Activated CD4-positive, alpha-beta memory T cell treated with anti-CD3 and anti-CD28 coated beads, Interleukin-2, amount 10 ng/mL, durations not matched to agents 7 days and 5 days (primary cell): ENCODE data around the gene DIP2B. TPM values are rescaled to one million over a fixed set of nuclear protein-coding genes. Genes with fewer than 3 reads are reported as not detected.
A peak's percentile ranks its signal among the peaks of the same experiment; 100 is the strongest.
"Not testable (repeated sequence)": the region's sequence is repeated elsewhere in the genome, so short reads cannot be mapped to it uniquely, and the experiment has no call there.

Experiments
- CTCF ChIA-PET: fragments of 350-600 bp; sonication (Branson Sonifier 250); formaldehyde crosslinking; loops from one replicate; lab custom pipeline; 2021; ENCODE audit warnings: antibody characterized with exemption, inconsistent platforms; lab: Charles Lee
- POLR2A ChIA-PET: fragments of 350-600 bp; sonication (Branson Sonifier 250); formaldehyde crosslinking; loops from one replicate; lab custom pipeline; 2021; ENCODE audit warnings: antibody characterized with exemption; lab: Charles Lee
- DNase-seq: peaks from one replicate; pipeline ENCODE4 v3.0.0-alpha.2; 2020
- H3K27ac Mint-ChIP-seq: one replicate; pipeline ENCODE4 v1.8.0; 2021; ENCODE audit warnings: mild to moderate bottlenecking, mixed read lengths
- H3K27me3 Mint-ChIP-seq: one replicate; pipeline ENCODE4 v1.8.0; 2021; ENCODE audit warnings: mixed read lengths
- H3K36me3 Mint-ChIP-seq: one replicate; pipeline ENCODE4 v1.8.0; 2021; ENCODE audit warnings: low read depth, mixed read lengths
- H3K4me1 Mint-ChIP-seq: one replicate; pipeline ENCODE4 v1.8.0; 2021; ENCODE audit warnings: mixed read lengths
- H3K4me3 Mint-ChIP-seq: one replicate; pipeline ENCODE4 v1.8.0; 2021; ENCODE audit warnings: mild to moderate bottlenecking, mixed read lengths
- H3K9me3 Mint-ChIP-seq: one replicate; pipeline ENCODE4 v1.8.0; 2021; ENCODE audit warnings: mixed read lengths
- total RNA-seq, 2 experiments: library from RNA; stranded (reverse); gene quantifications; one replicate each; pipeline ENCODE4 v1.2.3, GENCODE V29; 2021

Gene DIP2B
- total RNA-seq, 2 experiments from 2014 or later: 20.3 to 22.9 TPM

- DNase-seq: no peak
- Mint-ChIP-seq H3K27me3 (no peaks in the 10 kb centered on the region), H3K27ac (peak overlapping the region; percentile 53), H3K9me3 (no peaks in the 10 kb centered on the region), H3K4me1 (peaks cover 24% of the 10 kb centered on the region), H3K36me3 (peaks cover under 1% of the 10 kb centered on the region), H3K4me3 (no peak overlapping the region)
- ChIA-PET CTCF (interaction anchor here (1.4 kb wide), 1 partner anchor 37 kb away, joined by 7 read pairs; the partner anchor contains the start of gene DIP2B), POLR2A (interaction anchor here (0.6 to 2.0 kb wide), 5 partner anchors 10 to 38 kb away, joined by 3 to 11 read pairs (median 6); partner anchors contain the start of gene DIP2B)
Measured at GRCh38 chr12:50542448-50542847, 37.7 kb downstream of the DIP2B start.

- POLR2A ChIA-PET: interaction anchor here (1.5 to 2.0 kb wide), 4 partner anchors 11 to 38 kb away, joined by 6 to 11 read pairs (median 7); partner anchors contain the start of gene DIP2B
- CTCF ChIA-PET: interaction anchor here (0.7 to 1.4 kb wide), 2 partner anchors 38 to 763 kb away, joined by 3 to 7 read pairs; partner anchors contain the start of gene DIP2B
- H3K36me3 Mint-ChIP-seq, H3K27ac Mint-ChIP-seq, H3K4me3 Mint-ChIP-seq, H3K9me3 Mint-ChIP-seq, H3K27me3 Mint-ChIP-seq, DNase-seq: not testable (repeated sequence)
- H3K4me1 Mint-ChIP-seq: peaks cover 18% of the 10 kb centered on the region
Measured at GRCh38 chr12:50543188-50543587, 38.4 kb downstream of the DIP2B start.

- POLR2A ChIA-PET: interaction anchor here (0.6 to 0.8 kb wide), 3 partner anchors 13 to 1707 kb away, joined by 3 to 4 read pairs (median 3); no protein-coding TSS in a partner anchor
Measured at GRCh38 chr12:50545213-50545612, 40.4 kb downstream of the DIP2B start.

GRCh38 chr12:50545786-50546185 is 41.0 kb downstream of the DIP2B start:
- Mint-ChIP-seq H3K4me3 (no peak overlapping the region), H3K4me1 (peaks cover 14% of the 10 kb centered on the region), H3K36me3 (no peaks in the 10 kb centered on the region), H3K9me3 (no peaks in the 10 kb centered on the region), H3K27me3 (no peaks in the 10 kb centered on the region), H3K27ac (no peak overlapping the region)
- ChIA-PET CTCF (interaction anchor here (0.7 kb wide), 1 partner anchor 60 kb away, joined by 3 read pairs; no protein-coding TSS in a partner anchor), POLR2A (interaction anchor here (0.8 kb wide), 1 partner anchor 13 kb away, joined by 4 read pairs; no protein-coding TSS in a partner anchor)
- DNase-seq: no peak

More at GRCh38 chr12:50545213-50545612, 40.4 kb downstream of the DIP2B start:
- CTCF ChIA-PET: interaction anchor here (0.7 kb wide), 1 partner anchor 59 kb away, joined by 3 read pairs; no protein-coding TSS in a partner anchor
- Mint-ChIP-seq H3K27ac (no peak overlapping the region), H3K4me3 (no peak overlapping the region), H3K4me1 (peaks cover 14% of the 10 kb centered on the region), H3K9me3 (no peaks in the 10 kb centered on the region), H3K27me3 (no peaks in the 10 kb centered on the region), H3K36me3 (no peaks in the 10 kb centered on the region)
- no peak for DNase-seq

- POLR2A ChIA-PET: interaction anchor here (2.0 kb wide), 1 partner anchor 38 kb away, joined by 4 read pairs; no protein-coding TSS in a partner anchor
- H3K36me3 Mint-ChIP-seq: no peaks in the 10 kb centered on the region
- H3K27me3 Mint-ChIP-seq: no peaks in the 10 kb centered on the region
- no peak overlapping the region for H3K27ac Mint-ChIP-seq
- H3K4me3 Mint-ChIP-seq: no peak overlapping the region
- H3K4me1 Mint-ChIP-seq: peaks cover 11% of the 10 kb centered on the region
- H3K9me3 Mint-ChIP-seq: no peaks in the 10 kb centered on the region
- CTCF ChIA-PET: interaction anchor here (0.6 to 0.8 kb wide), 2 partner anchors 35 to 92 kb away, joined by 3 to 4 read pairs; no protein-coding TSS in a partner anchor
- no peak for DNase-seq
Measured at GRCh38 chr12:50546441-50547318, 41.9 kb downstream of the DIP2B start.

GRCh38 chr12:50547742-50548141 is 43.0 kb downstream of the DIP2B start:
- H3K27ac Mint-ChIP-seq: no peak overlapping the region

GRCh38 chr12:50549885-50550284 is 45.1 kb downstream of the DIP2B start:
- Mint-ChIP-seq H3K9me3 (peaks cover 3% of the 10 kb centered on the region), H3K27ac (no peak overlapping the region), H3K27me3 (no peaks in the 10 kb centered on the region), H3K4me1 (peaks cover 3% of the 10 kb centered on the region), H3K4me3 (no peak overlapping the region), H3K36me3 (peaks cover 8% of the 10 kb centered on the region)
- DNase-seq: no peak
- ChIA-PET CTCF (interaction anchor here (0.5 kb wide), 1 partner anchor 1036 kb away, joined by 3 read pairs; no protein-coding TSS in a partner anchor), POLR2A (interaction anchor here (0.6 to 1.0 kb wide), 2 partner anchors 17 to 117 kb away, joined by 3 to 4 read pairs; no protein-coding TSS in a partner anchor)

More at GRCh38 chr12:50547742-50548141, 43.0 kb downstream of the DIP2B start:
- H3K36me3 Mint-ChIP-seq: no peaks in the 10 kb centered on the region
- H3K27me3 Mint-ChIP-seq: no peaks in the 10 kb centered on the region
- DNase-seq: no peak
- H3K4me1 Mint-ChIP-seq: peaks cover 3% of the 10 kb centered on the region
- H3K9me3 Mint-ChIP-seq: no peaks in the 10 kb centered on the region
- POLR2A ChIA-PET: interaction anchor here (2.0 kb wide), 1 partner anchor 40 kb away, joined by 4 read pairs; no protein-coding TSS in a partner anchor
- no peak overlapping the region for H3K4me3 Mint-ChIP-seq
- CTCF ChIA-PET: interaction anchor here (0.6 to 1.4 kb wide), 3 partner anchors 34 to 91 kb away, joined by 3 to 4 read pairs (median 4); no protein-coding TSS in a partner anchor

GRCh38 chr12:50550530-50551223 is 45.9 kb downstream of the DIP2B start:
- ChIA-PET POLR2A (interaction anchor here (1.0 kb wide), 1 partner anchor 18 kb away, joined by 4 read pairs; no protein-coding TSS in a partner anchor), CTCF (interaction anchor here (1.4 kb wide), 1 partner anchor 88 kb away, joined by 4 read pairs; no protein-coding TSS in a partner anchor)
- Mint-ChIP-seq H3K4me3 (no peak overlapping the region), H3K9me3 (peaks cover 3% of the 10 kb centered on the region), H3K27ac (no peak overlapping the region), H3K4me1 (peaks cover 11% of the 10 kb centered on the region), H3K36me3 (peaks cover 9% of the 10 kb centered on the region), H3K27me3 (no peaks in the 10 kb centered on the region)
- DNase-seq: no peak

- ChIA-PET CTCF (interaction anchor here (1.4 kb wide), 1 partner anchor 11 kb away, joined by 5 read pairs; no protein-coding TSS in a partner anchor), POLR2A (no interaction called here)
- Mint-ChIP-seq H3K4me3 (no peak overlapping the region), H3K9me3 (peaks cover 3% of the 10 kb centered on the region), H3K4me1 (peaks cover 14% of the 10 kb centered on the region), H3K27ac (no peak overlapping the region), H3K27me3 (no peaks in the 10 kb centered on the region), H3K36me3 (peaks cover 11% of the 10 kb centered on the region)
- DNase-seq: no peak
Measured at GRCh38 chr12:50551866-50552265, 47.1 kb downstream of the DIP2B start.

GRCh38 chr12:50554651-50555050 is 49.9 kb downstream of the DIP2B start:
- POLR2A ChIA-PET: no interaction called here
- H3K27me3 Mint-ChIP-seq: no peaks in the 10 kb centered on the region
- no peak overlapping the region for H3K4me3 Mint-ChIP-seq
- H3K4me1 Mint-ChIP-seq: peaks cover 14% of the 10 kb centered on the region
- CTCF ChIA-PET: no interaction called here
- H3K36me3 Mint-ChIP-seq: peaks cover 14% of the 10 kb centered on the region
- peaks cover 3% of the 10 kb centered on the region for H3K9me3 Mint-ChIP-seq
- DNase-seq: no peak
- H3K27ac Mint-ChIP-seq: no peak overlapping the region

GRCh38 chr12:50555471-50555885 is 50.7 kb downstream of the DIP2B start:
- ChIA-PET CTCF (no interaction called here), POLR2A (interaction anchor here (0.9 kb wide), 1 partner anchor 13 kb away, joined by 3 read pairs; no protein-coding TSS in a partner anchor)
- H3K4me1 Mint-ChIP-seq: peaks cover 14% of the 10 kb centered on the region
- no peak for DNase-seq
- no peak overlapping the region for H3K4me3 Mint-ChIP-seq
- peaks cover 3% of the 10 kb centered on the region for H3K9me3 Mint-ChIP-seq
- H3K27me3 Mint-ChIP-seq: no peaks in the 10 kb centered on the region
- no peak overlapping the region for H3K27ac Mint-ChIP-seq
- H3K36me3 Mint-ChIP-seq: peaks cover 14% of the 10 kb centered on the region

GRCh38 chr12:50556273-50556672 is 51.5 kb downstream of the DIP2B start:
- Mint-ChIP-seq H3K4me1 (peaks cover 14% of the 10 kb centered on the region), H3K36me3 (peaks cover 14% of the 10 kb centered on the region), H3K27me3 (no peaks in the 10 kb centered on the region), H3K9me3 (peaks cover 3% of the 10 kb centered on the region), H3K4me3 (no peak overlapping the region), H3K27ac (no peak overlapping the region)
- no peak for DNase-seq
- POLR2A ChIA-PET: interaction anchor here (0.9 kb wide), 1 partner anchor 12 kb away, joined by 3 read pairs; no protein-coding TSS in a partner anchor
- CTCF ChIA-PET: no interaction called here
